Measurements from ENCODE around the gene TACC3. TPM values are rescaled to one million over a fixed set of nuclear protein-coding genes. Genes with fewer than 3 reads are reported as not detected.

TACC3 gene
- total RNA-seq, 1 donor from 2014 or later: 20.5 TPM

DNA sequence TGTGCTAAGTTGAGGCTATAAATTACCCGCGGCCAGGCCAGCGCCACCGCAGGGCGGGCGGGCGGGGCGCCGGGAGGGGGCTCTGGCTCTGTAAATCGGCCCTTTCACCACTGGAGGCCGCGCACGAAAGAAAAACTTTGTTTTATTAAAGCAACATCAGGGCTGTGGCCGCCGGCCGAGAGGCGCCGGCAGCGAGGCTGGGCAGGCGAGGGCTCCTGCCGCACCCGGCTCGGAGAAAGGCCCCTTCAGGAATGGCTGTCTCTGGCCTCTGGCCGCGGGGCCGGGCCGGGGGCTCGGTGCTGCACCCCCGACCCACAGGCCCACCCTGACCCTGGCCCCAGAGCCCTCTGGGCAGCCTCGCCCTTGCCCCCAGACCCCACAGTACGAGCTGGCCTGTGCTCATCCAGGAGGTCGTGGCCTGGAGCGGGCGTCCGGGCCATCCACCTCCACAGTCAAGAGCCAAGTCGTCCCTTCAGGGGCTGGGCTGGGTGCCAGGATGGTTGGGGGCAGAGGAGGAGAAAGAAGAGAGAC is 42.3 kb downstream of the TACC3 start:
- DNase-seq (no peak), ATAC-seq (ENCODE audit: low read depth) (no peak)
- Mint-ChIP-seq H3K4me1 (peaks cover 14% of the 10 kb centered on the region), H3K4me3 (no peak overlapping the region), H3K27ac (no peak overlapping the region), H3K36me3 (ENCODE audit: low read depth) (no peaks in the 10 kb centered on the region), H3K9me3 (no peaks in the 10 kb centered on the region), H3K27me3 (peaks cover 8% of the 10 kb centered on the region)
- intact Hi-C loops (cut with micrococcal nuclease): no loop called here
- ChIA-PET CTCF (no interaction called here), POLR2A (no interaction called here)
- TF ChIP-seq, protein P1, sequence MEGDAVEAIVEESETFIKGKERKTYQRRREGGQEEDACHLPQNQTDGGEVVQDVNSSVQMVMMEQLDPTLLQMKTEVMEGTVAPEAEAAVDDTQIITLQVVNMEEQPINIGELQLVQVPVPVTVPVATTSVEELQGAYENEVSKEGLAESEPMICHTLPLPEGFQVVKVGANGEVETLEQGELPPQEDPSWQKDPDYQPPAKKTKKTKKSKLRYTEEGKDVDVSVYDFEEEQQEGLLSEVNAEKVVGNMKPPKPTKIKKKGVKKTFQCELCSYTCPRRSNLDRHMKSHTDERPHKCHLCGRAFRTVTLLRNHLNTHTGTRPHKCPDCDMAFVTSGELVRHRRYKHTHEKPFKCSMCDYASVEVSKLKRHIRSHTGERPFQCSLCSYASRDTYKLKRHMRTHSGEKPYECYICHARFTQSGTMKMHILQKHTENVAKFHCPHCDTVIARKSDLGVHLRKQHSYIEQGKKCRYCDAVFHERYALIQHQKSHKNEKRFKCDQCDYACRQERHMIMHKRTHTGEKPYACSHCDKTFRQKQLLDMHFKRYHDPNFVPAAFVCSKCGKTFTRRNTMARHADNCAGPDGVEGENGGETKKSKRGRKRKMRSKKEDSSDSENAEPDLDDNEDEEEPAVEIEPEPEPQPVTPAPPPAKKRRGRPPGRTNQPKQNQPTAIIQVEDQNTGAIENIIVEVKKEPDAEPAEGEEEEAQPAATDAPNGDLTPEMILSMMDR (IDR thresholded peaks at IDR 0.05): no peak

DNA sequence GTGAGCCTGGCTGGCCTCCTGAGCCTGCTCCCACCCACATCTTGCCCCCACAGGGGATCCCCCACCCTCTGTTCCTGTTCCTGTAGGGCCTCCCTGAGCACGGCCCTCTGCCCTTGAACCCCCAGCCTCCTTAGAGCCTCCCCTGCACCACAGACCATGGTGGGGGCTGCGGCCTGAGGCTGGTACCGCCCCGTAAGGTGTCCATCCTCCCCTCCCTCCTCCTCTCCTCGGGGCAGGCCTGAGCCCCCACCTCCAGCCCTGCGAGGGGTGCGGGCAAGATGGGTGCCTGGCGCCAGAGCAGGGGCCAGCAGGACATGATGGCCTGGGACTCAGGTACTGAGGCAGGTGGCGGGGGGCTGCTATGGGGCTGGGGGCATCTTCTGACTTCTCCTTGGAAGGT is 43.3 kb downstream of the TACC3 start:
- peaks cover 15% of the 10 kb centered on the region for H3K4me1 Mint-ChIP-seq
- peaks cover 8% of the 10 kb centered on the region for H3K27me3 Mint-ChIP-seq
- ChIA-PET POLR2A (interaction anchor here (0.6 kb wide), 1 partner anchor 11 kb away, joined by 3 read pairs; no protein-coding TSS in a partner anchor), CTCF (no interaction called here)
- TF ChIP-seq, protein P1 (IDR thresholded peaks at IDR 0.05): no peak
- ATAC-seq (ENCODE audit: low read depth) (no peak), DNase-seq (no peak)
- no peak overlapping the region for H3K27ac Mint-ChIP-seq
- H3K36me3 Mint-ChIP-seq (ENCODE audit: low read depth): no peaks in the 10 kb centered on the region
- intact Hi-C loops (cut with micrococcal nuclease): loop anchor here (5.0 kb wide), 1 partner anchor 48 kb away; no protein-coding TSS in a partner anchor
- no peaks in the 10 kb centered on the region for H3K9me3 Mint-ChIP-seq
- H3K4me3 Mint-ChIP-seq: no peak overlapping the region

DNA sequence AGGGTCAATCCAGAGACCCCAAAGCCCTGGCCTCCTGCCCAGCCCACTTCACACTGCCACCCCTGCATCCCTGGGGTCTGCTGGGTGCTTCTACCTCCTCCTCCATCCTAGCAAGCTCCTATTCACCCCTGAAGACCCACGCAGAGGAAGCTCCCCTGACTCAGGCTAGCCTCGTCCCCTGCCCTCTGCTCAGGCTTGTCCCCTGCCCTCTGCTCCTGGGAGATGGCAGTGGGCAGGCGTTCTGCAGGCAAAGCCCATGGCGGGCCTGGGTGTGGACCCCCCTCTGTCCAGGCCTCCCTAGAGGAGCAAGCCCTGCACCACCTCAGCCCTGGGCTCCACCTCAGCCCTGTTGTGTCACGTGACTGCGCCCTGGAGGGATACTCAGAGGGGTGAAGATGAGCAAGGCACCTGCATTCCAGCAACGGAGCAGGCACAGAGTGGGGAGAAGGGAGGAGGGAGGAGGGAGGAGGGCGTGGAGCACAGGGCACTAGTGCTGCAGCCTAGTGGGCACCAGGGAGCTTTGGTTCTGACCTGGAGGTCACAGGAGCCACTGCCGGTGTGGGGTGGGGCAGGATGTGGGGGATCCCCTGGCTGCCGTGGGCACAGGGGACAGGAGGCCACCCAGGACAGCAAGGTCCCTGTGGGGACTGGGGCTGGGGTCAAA is 44.2 kb downstream of the TACC3 start:
- no peak for ATAC-seq (ENCODE audit: low read depth)
- ChIA-PET CTCF (no interaction called here), POLR2A (no interaction called here)
- Mint-ChIP-seq H3K4me3 (no peak overlapping the region), H3K9me3 (no peaks in the 10 kb centered on the region), H3K4me1 (peaks cover 15% of the 10 kb centered on the region), H3K36me3 (ENCODE audit: low read depth) (no peaks in the 10 kb centered on the region), H3K27ac (no peak overlapping the region), H3K27me3 (peaks cover 8% of the 10 kb centered on the region)
- DNase-seq: no peak
- TF ChIP-seq, protein P1 (IDR thresholded peaks at IDR 0.05): no peak
- intact Hi-C loops (cut with micrococcal nuclease): loop anchor here (5.0 kb wide), 1 partner anchor 47 kb away; no protein-coding TSS in a partner anchor

DNA sequence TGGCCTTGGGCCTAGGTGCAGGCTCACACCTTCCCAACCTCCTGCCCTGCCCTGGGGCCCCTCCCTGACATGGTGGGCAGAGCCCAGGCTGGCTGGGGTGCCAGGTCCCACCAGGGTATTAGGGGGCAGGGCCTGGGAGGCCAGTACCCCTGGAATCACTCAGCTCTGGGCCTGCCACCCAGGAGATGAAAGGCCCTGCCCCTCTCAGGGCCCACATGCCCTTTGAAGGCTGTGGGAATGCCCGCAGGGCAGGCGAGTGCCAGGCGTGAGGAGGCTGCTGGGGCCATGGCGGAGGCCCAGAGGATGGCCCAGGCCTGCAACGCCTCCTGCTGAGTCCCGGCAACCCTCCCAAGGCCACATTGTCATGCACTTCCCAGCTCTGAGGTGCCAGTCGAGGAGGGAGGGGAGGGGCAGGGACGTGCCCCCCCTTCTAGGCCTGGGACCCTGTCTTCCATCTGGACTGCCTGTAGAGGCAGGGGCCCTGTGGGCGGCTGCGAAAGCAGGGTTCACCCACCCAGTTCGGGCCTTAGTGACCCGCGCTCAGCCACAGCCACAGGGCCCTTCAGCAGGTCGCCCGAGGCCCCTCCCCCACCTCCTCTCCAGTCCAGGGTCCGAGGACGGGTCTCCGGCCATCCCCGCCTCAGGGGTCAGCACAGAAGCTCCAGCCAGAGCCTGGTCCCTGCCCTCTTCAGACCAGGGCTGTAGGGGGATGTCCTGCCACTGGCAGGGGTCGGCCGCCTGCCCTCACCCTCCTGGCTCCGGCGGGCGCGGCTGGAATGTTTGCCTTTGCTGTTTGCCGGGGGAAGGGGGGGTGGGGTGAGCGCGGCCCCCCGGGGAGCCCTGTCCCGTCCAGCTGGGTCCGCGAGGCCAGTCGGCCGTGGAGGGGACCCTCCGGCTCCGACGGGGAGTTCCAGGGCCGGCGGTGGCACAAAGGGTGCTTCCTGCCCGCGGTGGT is 45.1 kb downstream of the TACC3 start:
- TF ChIP-seq, protein P1 (IDR thresholded peaks at IDR 0.05): no peak
- no peak for DNase-seq
- intact Hi-C loops (cut with micrococcal nuclease): loop anchor here (5.0 kb wide), 1 partner anchor 46 kb away; no protein-coding TSS in a partner anchor
- CTCF ChIA-PET: no interaction called here
- peaks cover 8% of the 10 kb centered on the region for H3K27me3 Mint-ChIP-seq
- no peak overlapping the region for H3K27ac Mint-ChIP-seq
- ATAC-seq (ENCODE audit: low read depth): no peak
- no peak overlapping the region for H3K4me3 Mint-ChIP-seq
- POLR2A ChIA-PET: no interaction called here
- H3K36me3 Mint-ChIP-seq (ENCODE audit: low read depth): no peaks in the 10 kb centered on the region
- H3K9me3 Mint-ChIP-seq: no peaks in the 10 kb centered on the region
- peaks cover 15% of the 10 kb centered on the region for H3K4me1 Mint-ChIP-seq
